ENCODE results near the gene USH1C. TPM values are rescaled to one million over a fixed set of nuclear protein-coding genes. Genes with fewer than 3 reads are reported as not detected.

Gene USH1C
- total RNA-seq = not detected

DNA sequence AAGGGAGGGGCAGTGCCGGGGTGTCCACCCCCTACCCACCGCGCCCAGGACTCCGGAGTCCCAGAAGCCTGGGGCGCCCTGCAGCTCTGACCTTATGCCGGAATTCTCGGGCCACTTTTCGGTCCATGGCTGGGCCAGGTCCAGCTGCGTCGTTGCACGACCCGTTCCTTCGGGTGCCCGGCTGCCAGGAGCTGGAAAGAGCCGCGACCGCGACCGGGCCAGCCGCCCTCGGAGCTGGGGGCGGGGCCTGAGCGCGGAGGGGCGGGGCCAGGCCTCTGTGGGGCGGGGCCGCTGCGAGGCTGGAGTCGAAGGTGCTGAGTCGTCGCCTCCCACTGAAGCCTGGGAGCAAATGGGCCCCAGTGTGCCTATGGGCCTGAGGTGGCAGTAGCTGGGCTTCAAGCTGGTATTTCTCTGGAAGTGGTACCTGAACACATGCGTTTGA is at the start of gene USH1C:
Gene USH1C, minus strand, starts transcription at position 236 of the 442 bp plus-strand sequence. Its CDS starts 109 bp downstream, at position 127.
- peaks cover 46% of the 10 kb centered on the region for H3K27me3 Mint-ChIP-seq
- H3K9me3 Mint-ChIP-seq = no peaks in the 10 kb centered on the region
- H3K27ac Mint-ChIP-seq = no peak within 1 kb of the TSS
- DNase-seq = peak; percentile 53
- ATAC-seq (ENCODE audit: low read depth) = no peak
- H3K36me3 Mint-ChIP-seq = no peaks in the 10 kb centered on the region
- POLR2A ChIA-PET = no interaction called here
- H3K4me3 Mint-ChIP-seq = no peak within 1 kb of the TSS
- peaks cover 11% of the 10 kb centered on the region for H3K4me1 Mint-ChIP-seq

DNA sequence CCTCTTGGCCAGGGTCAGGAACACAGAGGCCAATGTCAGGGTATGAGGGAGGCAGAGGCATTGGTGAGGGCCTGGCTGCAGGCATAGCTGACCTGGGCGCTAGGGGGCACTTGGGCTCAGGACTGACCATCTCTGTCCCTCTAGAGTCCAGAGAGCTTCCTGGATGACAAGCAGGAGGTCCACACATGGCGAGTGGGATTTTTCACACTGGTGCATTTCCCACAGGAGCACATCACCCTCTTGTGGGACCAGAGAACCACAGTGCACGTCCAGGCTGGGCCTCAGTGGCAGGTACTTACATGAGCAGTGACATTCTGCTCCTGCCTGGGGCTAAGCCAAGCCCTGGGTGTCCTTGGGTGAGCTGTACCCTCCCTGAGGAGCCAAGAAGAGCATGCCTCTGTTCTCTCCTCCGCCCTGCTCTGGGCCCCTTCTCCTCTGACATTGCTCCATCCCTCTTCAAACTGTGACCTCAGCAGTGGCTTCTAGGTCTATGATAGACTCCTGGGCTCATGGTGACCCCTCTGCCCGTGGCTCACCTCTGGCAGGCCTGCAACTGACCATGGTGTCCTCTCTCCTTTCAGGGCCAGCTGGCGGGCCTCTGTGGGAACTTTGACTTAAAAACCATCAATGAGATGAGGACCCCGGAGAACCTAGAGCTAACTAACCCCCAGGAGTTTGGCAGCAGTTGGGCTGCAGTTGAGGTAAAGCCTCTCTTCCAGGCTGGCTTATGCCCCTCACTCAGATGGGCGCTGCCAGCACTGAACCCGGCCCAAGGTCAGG is 49.4 kb upstream of the USH1C start:
- H3K36me3 Mint-ChIP-seq = no peaks in the 10 kb centered on the region
- no peak overlapping the region for H3K4me3 Mint-ChIP-seq
- no peaks in the 10 kb centered on the region for H3K27me3 Mint-ChIP-seq
- DNase-seq (no peak), ATAC-seq (ENCODE audit: low read depth) (no peak)
- no peaks in the 10 kb centered on the region for H3K9me3 Mint-ChIP-seq
- H3K4me1 Mint-ChIP-seq = no peaks in the 10 kb centered on the region
- POLR2A ChIA-PET = interaction anchor here (0.6 kb wide), 2 partner anchors 233 to 435 kb away, joined by 3 read pairs; no protein-coding TSS in a partner anchor
- H3K27ac Mint-ChIP-seq = no peak overlapping the region

GRCh38 chr11:17591293-17591692 is 47.1 kb upstream of the USH1C start:
- Mint-ChIP-seq H3K4me1 (no peaks in the 10 kb centered on the region), H3K9me3 (no peaks in the 10 kb centered on the region), H3K4me3 (no peak overlapping the region), H3K36me3 (no peaks in the 10 kb centered on the region), H3K27ac (no peak overlapping the region), H3K27me3 (peaks cover 2% of the 10 kb centered on the region)
- DNase-seq (no peak), ATAC-seq (ENCODE audit: low read depth) (no peak)
- POLR2A ChIA-PET = no interaction called here

- no peak overlapping the region for H3K4me3 Mint-ChIP-seq
- H3K27me3 Mint-ChIP-seq = peaks cover 10% of the 10 kb centered on the region
- H3K4me1 Mint-ChIP-seq = no peaks in the 10 kb centered on the region
- POLR2A ChIA-PET = no interaction called here
- no peak overlapping the region for H3K27ac Mint-ChIP-seq
- H3K36me3 Mint-ChIP-seq = no peaks in the 10 kb centered on the region
- H3K9me3 Mint-ChIP-seq = no peaks in the 10 kb centered on the region
- no peak for DNase-seq
- ATAC-seq (ENCODE audit: low read depth) = no peak
These were observed 46.2 kb upstream of the USH1C start for GRCh38 chr11:17590463-17590862.

GRCh38 chr11:17588721-17589120 is 44.5 kb upstream of the USH1C start:
- peaks cover 16% of the 10 kb centered on the region for H3K27me3 Mint-ChIP-seq
- no peak for DNase-seq
- no peak for ATAC-seq (ENCODE audit: low read depth)
- POLR2A ChIA-PET = no interaction called here
- H3K27ac Mint-ChIP-seq = no peak overlapping the region
- H3K4me1 Mint-ChIP-seq = no peaks in the 10 kb centered on the region
- no peak overlapping the region for H3K4me3 Mint-ChIP-seq
- H3K9me3 Mint-ChIP-seq = no peaks in the 10 kb centered on the region
- no peaks in the 10 kb centered on the region for H3K36me3 Mint-ChIP-seq

DNA sequence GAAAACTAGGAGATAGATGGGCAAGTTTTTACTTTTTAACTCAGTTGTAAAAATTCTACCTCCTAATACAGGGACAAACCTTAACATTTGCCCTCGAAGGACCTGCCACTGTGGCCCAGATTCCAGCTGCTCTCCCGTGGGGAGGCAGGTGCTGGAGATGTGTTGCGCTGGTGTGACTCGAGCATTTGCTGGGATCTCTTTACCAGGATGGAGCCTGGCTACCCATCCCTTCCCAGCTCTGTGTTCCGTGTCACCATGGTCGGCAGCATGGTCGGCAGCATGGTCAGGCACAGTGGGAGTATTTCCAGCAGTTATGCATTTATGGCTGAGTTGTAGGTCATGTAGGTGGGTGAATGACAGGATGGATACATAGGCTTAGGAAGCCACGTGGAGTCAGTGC is 44.0 kb upstream of the USH1C start:
- no peaks in the 10 kb centered on the region for H3K4me1 Mint-ChIP-seq
- no peak for DNase-seq
- no peak overlapping the region for H3K27ac Mint-ChIP-seq
- no peak overlapping the region for H3K4me3 Mint-ChIP-seq
- H3K27me3 Mint-ChIP-seq = peaks cover 19% of the 10 kb centered on the region
- H3K9me3 Mint-ChIP-seq = no peaks in the 10 kb centered on the region
- H3K36me3 Mint-ChIP-seq = no peaks in the 10 kb centered on the region
- ATAC-seq (ENCODE audit: low read depth) = no peak
- POLR2A ChIA-PET = no interaction called here

GRCh38 chr11:17585911-17586695 is 41.9 kb upstream of the USH1C start:
- Mint-ChIP-seq H3K4me3 (no peak overlapping the region), H3K36me3 (no peaks in the 10 kb centered on the region), H3K27me3 (peaks cover 33% of the 10 kb centered on the region), H3K4me1 (no peaks in the 10 kb centered on the region), H3K9me3 (no peaks in the 10 kb centered on the region), H3K27ac (no peak overlapping the region)
- no peak for DNase-seq
- POLR2A ChIA-PET = no interaction called here
- ATAC-seq (ENCODE audit: low read depth) = no peak

DNA sequence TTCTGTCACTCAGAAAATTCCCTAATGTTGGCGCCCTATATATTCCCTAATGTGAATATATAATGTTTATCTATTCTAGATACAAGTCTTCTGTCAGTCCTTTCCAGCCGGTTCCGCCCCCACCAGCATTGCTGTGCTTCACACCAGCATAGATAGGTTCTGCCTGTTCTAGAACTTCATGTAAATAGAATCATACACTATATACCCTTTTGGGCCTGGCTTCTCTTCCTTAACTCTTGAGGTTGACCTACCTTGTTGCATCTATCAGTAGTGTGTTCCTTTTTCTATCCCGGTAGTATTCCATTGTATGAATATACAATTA is 37.5 kb upstream of the USH1C start:
- POLR2A ChIA-PET = no interaction called here
- Mint-ChIP-seq H3K36me3 (no peaks in the 10 kb centered on the region), H3K27me3 (peaks cover 39% of the 10 kb centered on the region), H3K27ac (no peak overlapping the region), H3K4me1 (peaks cover 2% of the 10 kb centered on the region), H3K9me3 (no peaks in the 10 kb centered on the region), H3K4me3 (no peak overlapping the region)
- ATAC-seq (ENCODE audit: low read depth) = no peak
- no peak for DNase-seq

- Mint-ChIP-seq H3K4me3 (no peak overlapping the region), H3K27me3 (peaks cover 36% of the 10 kb centered on the region), H3K4me1 (peaks cover 2% of the 10 kb centered on the region), H3K9me3 (no peaks in the 10 kb centered on the region), H3K36me3 (no peaks in the 10 kb centered on the region), H3K27ac (no peak overlapping the region)
- ATAC-seq (ENCODE audit: low read depth) (no peak), DNase-seq (no peak)
- POLR2A ChIA-PET = no interaction called here
These were observed 37.0 kb upstream of the USH1C start for GRCh38 chr11:17581036-17581731.

- Mint-ChIP-seq H3K36me3 (no peaks in the 10 kb centered on the region), H3K27ac (no peak overlapping the region), H3K9me3 (no peaks in the 10 kb centered on the region), H3K27me3 (peaks cover 28% of the 10 kb centered on the region), H3K4me1 (peaks cover 2% of the 10 kb centered on the region), H3K4me3 (no peak overlapping the region)
- ATAC-seq (ENCODE audit: low read depth) (no peak), DNase-seq (no peak)
- POLR2A ChIA-PET = no interaction called here
These were observed 36.1 kb upstream of the USH1C start for GRCh38 chr11:17580271-17580670.

DNA sequence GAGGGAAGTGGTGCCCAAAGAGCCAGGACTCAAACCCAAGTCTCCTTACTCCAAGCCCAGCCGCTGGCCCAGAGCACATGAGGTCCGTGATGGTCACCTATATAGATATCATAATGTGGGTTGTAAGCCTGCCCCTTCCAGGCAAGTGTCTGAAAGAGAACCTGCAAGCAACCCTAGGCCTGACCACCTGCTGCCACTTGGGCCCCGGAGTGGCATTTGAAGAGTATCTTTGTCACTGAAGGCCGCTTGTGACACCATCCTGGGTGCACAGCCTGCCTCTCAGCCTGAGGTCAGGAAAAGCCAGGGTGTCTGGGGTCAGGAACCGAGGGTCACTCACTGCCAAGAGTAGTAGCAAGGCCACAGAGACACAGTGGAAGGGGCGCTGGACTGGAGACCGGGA is 35.2 kb upstream of the USH1C start:
- no peak for DNase-seq
- H3K4me1 Mint-ChIP-seq = peaks cover 2% of the 10 kb centered on the region
- no peak overlapping the region for H3K4me3 Mint-ChIP-seq
- H3K27me3 Mint-ChIP-seq = peaks cover 23% of the 10 kb centered on the region
- no peak overlapping the region for H3K27ac Mint-ChIP-seq
- ATAC-seq (ENCODE audit: low read depth) = no peak
- no peaks in the 10 kb centered on the region for H3K36me3 Mint-ChIP-seq
- POLR2A ChIA-PET = no interaction called here
- no peaks in the 10 kb centered on the region for H3K9me3 Mint-ChIP-seq

DNA sequence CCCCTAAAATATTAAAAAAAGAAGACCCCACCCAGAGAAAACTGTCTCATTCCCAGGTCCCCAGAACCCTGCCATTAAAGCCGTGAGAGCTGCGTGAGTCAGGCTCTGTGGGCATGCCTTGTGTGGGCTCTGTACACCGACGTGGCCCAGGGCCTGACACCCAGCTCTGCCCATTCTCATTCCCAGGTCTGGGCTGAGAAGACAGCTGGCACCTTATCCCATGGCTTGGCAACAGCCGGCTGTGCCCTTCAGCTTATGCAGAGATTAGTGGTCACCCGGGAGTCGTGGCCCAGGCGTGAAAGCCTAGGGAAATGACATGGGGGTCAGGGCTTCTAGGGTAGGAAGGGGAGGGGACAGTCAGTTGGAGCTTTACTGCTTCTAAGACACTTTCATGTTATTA is 34.7 kb upstream of the USH1C start:
- H3K27me3 Mint-ChIP-seq = peaks cover 23% of the 10 kb centered on the region
- ATAC-seq (ENCODE audit: low read depth) (no peak), DNase-seq (no peak)
- no peaks in the 10 kb centered on the region for H3K9me3 Mint-ChIP-seq
- H3K36me3 Mint-ChIP-seq = no peaks in the 10 kb centered on the region
- POLR2A ChIA-PET = no interaction called here
- H3K4me3 Mint-ChIP-seq = no peak overlapping the region
- H3K4me1 Mint-ChIP-seq = peaks cover 2% of the 10 kb centered on the region
- H3K27ac Mint-ChIP-seq = no peak overlapping the region

GRCh38 chr11:17578296-17578695 is 34.1 kb upstream of the USH1C start:
- H3K27me3 Mint-ChIP-seq = peaks cover 20% of the 10 kb centered on the region
- H3K9me3 Mint-ChIP-seq = no peaks in the 10 kb centered on the region
- H3K27ac Mint-ChIP-seq = no peak overlapping the region
- H3K4me3 Mint-ChIP-seq = no peak overlapping the region
- no peak for ATAC-seq (ENCODE audit: low read depth)
- DNase-seq = no peak
- H3K36me3 Mint-ChIP-seq = no peaks in the 10 kb centered on the region
- POLR2A ChIA-PET = no interaction called here
- H3K4me1 Mint-ChIP-seq = peaks cover 2% of the 10 kb centered on the region

Measured in activated naive CD8-positive, alpha-beta T cell treated with anti-CD3 and anti-CD28 coated beads, Interleukin-2, amount 10 ng/mL, durations not matched to agents 7 days and 5 days (primary cell).